Muscle of leg (tissue), 11 donors: ENCODE results near the gene LRRC55. TPM values are rescaled to one million over a fixed set of nuclear protein-coding genes. Genes with fewer than 3 reads are reported as not detected.
"Not testable (repeated sequence)": the region's sequence is repeated elsewhere in the genome, so short reads cannot be mapped to it uniquely, and the experiment has no call there.

Experiments used
- DNase-seq: peaks from one replicate; pipeline ENCODE4 v3.0.0; 2013
- H3K27ac ChIP-seq: one replicate; pipeline ENCODE4 v1.5.1; 2013; ENCODE audit warnings: mild to moderate bottlenecking, low read length, control low read depth
- H3K27me3 ChIP-seq: one replicate; pipeline ENCODE4 v1.6.1; 2013; ENCODE audit warnings: low read length; ENCODE audit not compliant: control insufficient read depth, insufficient read depth
- H3K36me3 ChIP-seq: one replicate; pipeline ENCODE4 v1.6.1; 2013; ENCODE audit warnings: low read length; ENCODE audit not compliant: control insufficient read depth, insufficient read depth
- H3K4me1 ChIP-seq: one replicate; pipeline ENCODE4 v1.6.1; 2013; ENCODE audit warnings: low read length; ENCODE audit not compliant: control insufficient read depth, insufficient read depth
- H3K4me3 ChIP-seq: one replicate; pipeline ENCODE4 v1.5.1; 2013; ENCODE audit warnings: low read length, control low read depth
- H3K9me3 ChIP-seq: replicated peaks from 2 replicates; pipeline ENCODE4 v1.6.1; 2013; ENCODE audit warnings: low read depth, low read length; ENCODE audit not compliant: control insufficient read depth
- WGBS: methylation state at CpG from one replicate; pipeline ENCODE4 v1.1.5; 2013; ENCODE audit warnings: missing lambda C conversion rate; ENCODE audit not compliant: insufficient coverage; 5-methylcytosine and 5-hydroxymethylcytosine counted together
- polyA plus RNA-seq, 8 donors: library from polyadenylated mRNA; unstranded; fragments of 120-200 nt; gene quantifications; one replicate each; pipeline versions ENCODE4 v1.2.1 to v1.2.3, GENCODE V29; 2013; ENCODE audit warnings: inconsistent platforms in 1 of 8, low replicate concordance in 1 of 8; ENCODE audit not compliant: insufficient read length in 8 of 8, insufficient read depth in 1 of 8
- total RNA-seq: library from RNA; stranded (reverse); fragments of 120-200 nt; gene quantifications from one replicate; pipeline ENCODE4 v1.2.4, GENCODE V29; 2013

The LRRC55 gene
- total and polyA plus RNA-seq, 9 donors = 0.31 to 1.7 (median 0.88) TPM

- H3K27ac ChIP-seq = no peak overlapping the region
- no peaks in the 10 kb centered on the region for H3K36me3 ChIP-seq
- no peaks in the 10 kb centered on the region for H3K9me3 ChIP-seq
- no CpG with 5 or more reads among the region's 1 CpG for WGBS
- peaks cover 3% of the 10 kb centered on the region for H3K4me1 ChIP-seq
- no peak for DNase-seq
- H3K4me3 ChIP-seq = no peak overlapping the region
- H3K27me3 ChIP-seq = no peaks in the 10 kb centered on the region
Observed at GRCh38 chr11:57158599-57158998, 23.2 kb upstream of the LRRC55 start.

GRCh38 chr11:57160665-57161064 lies 21.1 kb upstream of the LRRC55 start:
- Histone ChIP-seq H3K9me3 (no peaks in the 10 kb centered on the region), H3K27ac (no peak overlapping the region), H3K27me3 (no peaks in the 10 kb centered on the region), H3K4me1 (peaks cover 7% of the 10 kb centered on the region), H3K4me3 (no peak overlapping the region), H3K36me3 (no peaks in the 10 kb centered on the region)
- no peak for DNase-seq
- 67% methylated on average over 1 of the region's 2 CpGs for WGBS

GRCh38 chr11:57161351-57161750 lies 20.4 kb upstream of the LRRC55 start:
- DNase-seq = no peak
- Histone ChIP-seq H3K4me3 (no peak overlapping the region), H3K4me1 (peaks cover 7% of the 10 kb centered on the region), H3K9me3 (no peaks in the 10 kb centered on the region), H3K36me3 (no peaks in the 10 kb centered on the region), H3K27ac (no peak overlapping the region), H3K27me3 (no peaks in the 10 kb centered on the region)
- 55% methylated on average over 3 of the region's 5 CpGs for WGBS

- Histone ChIP-seq H3K27me3 (no peaks in the 10 kb centered on the region), H3K4me1 (peaks cover 8% of the 10 kb centered on the region), H3K9me3 (no peaks in the 10 kb centered on the region), H3K4me3 (no peak overlapping the region), H3K27ac (no peak overlapping the region), H3K36me3 (no peaks in the 10 kb centered on the region)
- WGBS = 79% methylated on average over 2 of the region's 6 CpGs
- no peak for DNase-seq
Observed at GRCh38 chr11:57162179-57162898, 19.4 kb upstream of the LRRC55 start.

DNA sequence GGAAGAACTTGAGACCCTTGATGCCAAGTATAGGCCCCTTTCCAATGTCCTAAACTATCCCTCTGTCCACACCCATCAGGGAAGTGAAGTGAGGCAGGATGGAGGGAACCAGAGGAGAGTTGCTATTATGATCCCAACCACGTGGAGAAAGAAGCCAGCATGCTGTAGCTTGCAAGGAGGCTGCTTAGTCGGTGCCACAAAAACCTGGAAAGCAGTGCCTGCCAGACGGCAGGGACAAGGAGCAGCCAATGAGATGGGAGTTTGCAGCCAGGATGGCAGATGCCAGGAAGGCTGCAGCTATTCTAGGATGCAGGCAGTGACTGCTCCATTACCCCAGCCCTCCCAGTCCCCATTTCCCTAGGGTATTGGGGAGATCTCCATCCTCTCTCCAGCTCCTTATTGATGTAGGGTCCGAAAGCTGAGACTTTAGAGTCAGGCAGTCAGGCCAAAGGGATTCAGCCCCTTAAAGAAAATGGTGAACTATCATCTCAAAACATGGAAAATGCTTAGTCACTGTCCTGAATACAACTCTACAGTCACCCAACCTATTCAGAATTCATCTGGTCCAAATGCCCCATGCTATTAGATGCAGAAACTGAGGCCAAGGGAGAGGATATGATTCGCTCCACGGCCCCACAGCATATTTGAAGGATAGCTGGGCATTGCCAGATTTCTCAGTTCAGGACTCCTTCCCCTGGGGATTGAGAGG lies 18.4 kb upstream of the LRRC55 start:
- no peak overlapping the region for H3K27ac ChIP-seq
- DNase-seq = no peak
- H3K36me3 ChIP-seq = no peaks in the 10 kb centered on the region
- WGBS = 43% methylated on average over 2 of the region's 6 CpGs
- H3K9me3 ChIP-seq = no peaks in the 10 kb centered on the region
- no peaks in the 10 kb centered on the region for H3K27me3 ChIP-seq
- H3K4me3 ChIP-seq = no peak overlapping the region
- peaks cover 11% of the 10 kb centered on the region for H3K4me1 ChIP-seq

DNA sequence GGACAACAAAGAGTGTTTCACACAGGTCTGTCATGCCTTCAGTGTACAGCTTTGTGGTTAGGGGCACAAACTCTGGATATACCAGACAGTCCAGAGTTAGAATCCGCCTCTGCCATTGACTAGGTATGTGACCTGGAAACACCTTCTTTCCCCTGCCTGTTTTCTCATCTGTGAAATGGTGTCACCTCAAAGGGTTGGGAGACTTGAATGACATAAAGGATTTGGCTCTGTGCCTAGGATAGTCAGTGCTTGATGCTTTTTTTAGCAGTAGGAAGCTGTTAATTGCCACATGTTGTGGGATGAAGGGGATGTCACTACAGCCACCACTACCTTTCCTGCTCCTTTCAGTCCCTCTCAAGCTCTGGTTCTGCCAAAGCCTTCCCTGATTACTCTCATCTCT lies 17.4 kb upstream of the LRRC55 start:
- Histone ChIP-seq H3K27me3 (no peaks in the 10 kb centered on the region), H3K4me3 (no peak overlapping the region), H3K9me3 (no peaks in the 10 kb centered on the region), H3K27ac (no peak overlapping the region), H3K36me3 (no peaks in the 10 kb centered on the region), H3K4me1 (peaks cover 11% of the 10 kb centered on the region)
- WGBS = 100% methylated on average over 1 of the region's 1 CpG
- no peak for DNase-seq

DNA sequence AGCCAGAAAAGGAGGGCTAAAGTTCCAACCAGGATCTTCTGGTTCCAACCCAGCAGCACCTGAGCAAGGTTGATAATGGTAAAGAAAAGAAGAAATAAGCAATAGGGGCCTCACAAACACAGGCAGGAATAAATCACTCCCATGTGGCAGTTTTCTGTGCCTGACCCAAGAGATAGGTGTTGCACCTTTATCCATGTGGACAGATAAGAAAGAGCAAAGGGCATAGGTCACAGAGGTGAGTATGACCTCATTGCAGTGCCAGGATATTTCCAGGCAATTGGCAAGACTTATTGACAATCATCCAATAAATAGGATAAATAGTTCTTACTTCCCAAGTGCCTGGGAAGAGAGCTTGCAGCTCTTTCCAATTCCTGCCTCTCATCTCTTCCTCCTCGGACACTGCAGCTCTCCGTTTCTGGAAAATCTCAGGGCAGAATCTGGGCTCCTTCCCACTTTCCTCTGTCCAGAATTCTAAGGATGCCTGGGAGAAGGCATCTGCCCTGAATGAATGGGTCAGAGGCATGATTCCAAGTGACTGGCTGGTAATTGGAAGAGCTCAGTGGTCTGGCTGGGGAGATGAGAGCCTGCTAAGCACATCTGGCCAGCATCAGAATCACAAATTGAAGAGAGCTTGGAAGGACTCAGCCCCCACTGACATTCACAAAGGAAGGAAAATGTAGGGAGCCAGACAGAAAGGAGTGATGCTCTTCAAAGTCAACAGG lies 14.5 kb upstream of the LRRC55 start:
- Histone ChIP-seq H3K9me3 (no peaks in the 10 kb centered on the region), H3K27me3 (no peaks in the 10 kb centered on the region), H3K4me1 (peaks cover 9% of the 10 kb centered on the region), H3K27ac (no peak overlapping the region), H3K4me3 (no peak overlapping the region), H3K36me3 (no peaks in the 10 kb centered on the region)
- WGBS = 17% methylated on average over 1 of the region's 2 CpGs
- DNase-seq = peak; percentile 42

DNA sequence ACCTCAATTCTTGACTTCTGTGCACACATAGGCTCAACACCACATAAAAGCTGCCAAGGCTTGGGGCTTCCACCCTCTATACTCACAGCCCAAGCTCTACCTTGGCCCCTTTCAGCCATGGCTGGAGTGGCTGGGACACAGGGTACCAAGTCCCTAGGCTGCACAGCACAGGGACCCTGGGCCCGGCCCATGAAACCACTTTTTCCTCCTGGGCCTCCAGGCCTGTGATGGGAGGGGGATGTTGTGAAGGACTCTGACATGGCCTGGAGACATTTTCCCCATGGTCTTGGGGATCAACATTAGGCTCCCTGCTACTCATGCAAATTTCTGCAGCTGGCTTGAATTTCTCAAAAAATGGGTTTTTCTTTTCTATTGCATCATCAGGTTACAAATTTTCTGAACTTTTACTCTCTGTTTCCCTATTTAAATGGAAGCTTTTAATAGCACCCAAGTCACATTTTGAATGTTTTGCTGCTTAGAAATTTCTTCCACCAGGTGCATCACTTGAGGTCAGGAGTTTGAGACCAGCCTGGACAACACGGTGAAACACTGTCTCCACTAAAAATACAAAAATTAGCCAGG lies 11.9 kb upstream of the LRRC55 start:
- H3K4me1 ChIP-seq, DNase-seq, H3K4me3 ChIP-seq, H3K27me3 ChIP-seq, H3K27ac ChIP-seq, H3K36me3 ChIP-seq, H3K9me3 ChIP-seq: not testable (repeated sequence)
- 83% methylated on average over 1 of the region's 2 CpGs for WGBS

- DNase-seq = no peak
- H3K9me3 ChIP-seq = no peaks in the 10 kb centered on the region
- H3K4me3 ChIP-seq = no peak overlapping the region
- H3K36me3 ChIP-seq = no peaks in the 10 kb centered on the region
- H3K4me1 ChIP-seq = peaks cover 4% of the 10 kb centered on the region
- no peaks in the 10 kb centered on the region for H3K27me3 ChIP-seq
- no CpG with 5 or more reads among the region's 3 CpGs for WGBS
- no peak overlapping the region for H3K27ac ChIP-seq
Observed at GRCh38 chr11:57172031-57172430, 9.7 kb upstream of the LRRC55 start.

DNA sequence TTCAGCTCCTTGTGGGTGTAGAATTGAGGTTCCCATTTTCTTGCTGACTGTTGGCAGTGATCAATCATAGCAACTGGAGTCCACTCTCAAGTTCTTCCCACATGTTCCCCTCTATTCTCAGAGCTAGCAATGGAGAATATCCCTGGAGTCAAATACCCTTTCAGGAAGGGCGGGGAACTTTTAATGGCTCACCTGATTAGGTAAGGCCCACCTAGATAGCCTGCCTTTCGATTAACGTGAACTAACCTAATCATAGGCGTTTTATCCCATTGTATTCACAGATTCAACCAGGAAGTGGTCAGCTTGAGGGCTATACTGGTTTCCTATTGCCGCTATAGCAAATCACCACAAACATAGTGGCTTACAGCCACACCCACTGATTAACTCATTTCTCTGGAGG lies 7.1 kb upstream of the LRRC55 start:
- no peaks in the 10 kb centered on the region for H3K36me3 ChIP-seq
- H3K4me3 ChIP-seq = no peak overlapping the region
- H3K4me1 ChIP-seq = no peaks in the 10 kb centered on the region
- 90% methylated on average over 3 of the region's 5 CpGs for WGBS
- H3K9me3 ChIP-seq = no peaks in the 10 kb centered on the region
- no peak overlapping the region for H3K27ac ChIP-seq
- peaks cover 6% of the 10 kb centered on the region for H3K27me3 ChIP-seq
- no peak for DNase-seq
